Measurements from ENCODE around the gene LRWD1.
"Not testable (repeated sequence)": the region's sequence is repeated elsewhere in the genome, so short reads cannot be mapped to it uniquely, and the experiment has no call there.

LRWD1 gene

DNA sequence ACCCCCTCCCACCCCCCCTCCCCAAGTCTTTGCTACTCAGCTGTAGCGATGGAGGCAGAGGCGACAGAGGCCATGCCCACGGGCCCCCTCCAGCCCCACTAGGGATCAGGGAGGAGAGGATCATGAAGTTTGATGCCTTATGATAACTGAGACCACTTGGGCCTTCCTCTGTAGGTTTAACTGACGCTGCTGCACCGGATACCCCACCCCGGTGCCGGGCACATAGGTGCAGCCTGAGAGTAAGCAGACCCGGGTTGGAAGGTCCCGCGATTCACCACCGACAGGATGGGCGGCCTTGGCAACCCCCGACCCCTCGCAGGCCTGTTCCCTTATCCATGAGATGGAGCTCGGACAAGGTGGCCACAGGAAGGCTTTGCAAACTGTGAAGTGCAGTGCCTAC is 29.2 kb downstream of the LRWD1 start:
- H3K4me1 Mint-ChIP-seq, H3K4me3 Mint-ChIP-seq, H3K9me3 Mint-ChIP-seq, H3K27ac Mint-ChIP-seq, H3K36me3 Mint-ChIP-seq, H3K27me3 Mint-ChIP-seq: not testable (repeated sequence)
- ATAC-seq = peak; percentile 2

- not testable (repeated sequence) for H3K27me3 Mint-ChIP-seq, H3K4me3 Mint-ChIP-seq, H3K27ac Mint-ChIP-seq, H3K4me1 Mint-ChIP-seq, H3K36me3 Mint-ChIP-seq, H3K9me3 Mint-ChIP-seq
- peak; percentile 83 for ATAC-seq
Observed at GRCh38 chr7:102494473-102495149, 29.8 kb downstream of the LRWD1 start.

- H3K36me3 Mint-ChIP-seq, H3K4me3 Mint-ChIP-seq, H3K9me3 Mint-ChIP-seq, H3K4me1 Mint-ChIP-seq, ATAC-seq, H3K27ac Mint-ChIP-seq, H3K27me3 Mint-ChIP-seq: not testable (repeated sequence)
Observed at GRCh38 chr7:102496861-102497260, 32.1 kb downstream of the LRWD1 start.

DNA sequence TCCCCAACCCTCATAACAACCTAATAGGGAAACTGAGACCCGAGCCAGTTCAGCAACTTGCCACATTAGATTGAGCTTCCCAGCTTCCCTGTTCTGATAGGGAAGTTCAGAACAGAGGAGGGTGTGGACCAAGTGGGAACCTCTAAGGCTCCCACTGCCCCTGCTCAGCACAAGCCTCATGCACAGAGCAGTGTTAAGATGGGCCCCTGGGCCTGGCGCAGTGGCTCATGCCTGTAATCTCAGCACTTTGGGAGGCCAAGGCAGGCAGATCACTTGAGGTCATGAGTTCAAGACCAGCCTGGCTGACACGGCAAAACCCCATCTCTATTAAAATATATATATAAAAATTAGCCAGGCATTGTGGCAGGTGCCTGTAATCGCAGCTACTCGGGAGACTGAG is 32.5 kb downstream of the LRWD1 start:
- H3K9me3 Mint-ChIP-seq, H3K27ac Mint-ChIP-seq, H3K36me3 Mint-ChIP-seq, ATAC-seq, H3K4me1 Mint-ChIP-seq, H3K27me3 Mint-ChIP-seq, H3K4me3 Mint-ChIP-seq: not testable (repeated sequence)

DNA sequence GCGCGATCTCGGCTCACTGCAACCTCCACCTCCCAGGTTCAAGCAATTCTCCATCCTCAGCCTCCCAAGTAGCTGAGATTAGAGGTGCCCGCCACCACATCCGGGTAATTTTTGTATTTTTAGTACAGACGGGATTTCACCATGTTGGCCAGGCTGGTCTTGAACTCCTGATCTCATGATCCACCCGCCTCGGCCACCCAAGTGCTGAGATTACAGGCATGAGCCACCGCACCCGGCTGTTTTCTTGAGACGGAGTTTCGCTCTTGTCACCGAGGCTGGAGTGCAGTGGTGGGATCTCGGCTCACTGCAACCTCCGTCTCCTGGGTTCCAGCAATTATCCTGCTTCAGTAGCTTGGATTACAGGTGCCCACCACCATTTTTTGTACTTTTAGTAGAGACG is 33.5 kb downstream of the LRWD1 start:
- not testable (repeated sequence) for H3K27me3 Mint-ChIP-seq

GRCh38 chr7:102503141-102503540 is 38.4 kb downstream of the LRWD1 start:
- not testable (repeated sequence) for H3K27ac Mint-ChIP-seq, H3K9me3 Mint-ChIP-seq, H3K36me3 Mint-ChIP-seq, H3K27me3 Mint-ChIP-seq, H3K4me3 Mint-ChIP-seq, H3K4me1 Mint-ChIP-seq, ATAC-seq

More for the DNA sequence above, 33.5 kb downstream of the LRWD1 start:
- H3K36me3 Mint-ChIP-seq, H3K27ac Mint-ChIP-seq, H3K9me3 Mint-ChIP-seq, ATAC-seq, H3K4me3 Mint-ChIP-seq, H3K4me1 Mint-ChIP-seq: not testable (repeated sequence)

GRCh38 chr7:102505298-102506185 is 40.8 kb downstream of the LRWD1 start:
- H3K4me3 Mint-ChIP-seq, H3K36me3 Mint-ChIP-seq, H3K27me3 Mint-ChIP-seq, H3K27ac Mint-ChIP-seq, H3K4me1 Mint-ChIP-seq, H3K9me3 Mint-ChIP-seq: not testable (repeated sequence)
- ATAC-seq = peak; percentile 9

DNA sequence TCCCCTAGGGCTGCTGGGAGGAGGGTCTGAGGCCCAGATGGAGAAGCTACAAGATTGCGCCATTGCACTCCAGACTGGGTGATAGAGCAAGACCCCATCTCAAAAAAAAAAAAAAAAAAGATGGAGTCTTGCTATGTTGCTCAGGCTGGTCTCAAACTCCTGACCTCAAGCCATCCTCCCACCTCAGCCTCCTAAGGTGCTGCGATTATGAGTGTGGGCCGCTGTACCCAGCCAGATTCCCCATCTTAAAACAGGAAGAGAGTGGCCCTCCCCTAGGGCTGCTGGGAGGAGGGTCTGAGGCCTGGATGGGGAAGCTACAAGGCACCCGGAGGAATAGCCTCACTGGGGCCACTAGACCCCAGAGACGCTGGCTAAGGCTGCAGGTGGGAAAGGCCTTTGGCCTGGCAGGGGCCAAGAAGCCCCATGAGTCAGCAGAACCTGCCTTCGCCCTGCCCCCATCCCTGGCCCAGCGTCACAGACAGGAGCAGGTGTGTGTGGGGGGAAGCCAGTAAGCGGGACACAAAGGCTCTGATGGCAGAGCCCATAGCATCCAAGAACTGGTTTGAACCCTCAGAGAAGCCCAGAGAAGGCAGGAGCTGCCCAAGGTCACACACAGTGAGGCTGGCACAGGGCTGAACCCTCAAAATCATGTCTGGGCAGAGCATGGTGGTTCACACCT is 42.8 kb downstream of the LRWD1 start:
- not testable (repeated sequence) for H3K36me3 Mint-ChIP-seq, H3K9me3 Mint-ChIP-seq

DNA sequence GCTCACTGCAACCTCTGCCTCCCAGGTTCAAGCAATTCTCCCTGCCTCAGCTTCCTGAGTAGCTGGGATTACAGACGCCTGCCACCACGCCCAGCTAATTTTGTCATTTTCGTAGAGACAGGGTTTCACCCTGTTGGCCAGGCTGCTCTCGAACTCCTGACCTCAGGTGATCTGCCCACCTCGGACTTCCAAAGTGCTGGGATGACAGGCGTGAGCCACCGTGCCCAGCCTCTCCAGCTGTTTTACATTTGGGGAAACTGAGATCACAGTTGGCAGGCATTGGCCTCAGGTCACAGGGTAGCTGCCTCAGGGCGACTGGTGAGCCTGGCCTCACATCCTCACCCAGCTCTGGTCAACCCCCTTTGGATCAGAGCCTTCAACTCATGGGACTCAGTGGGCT is 45.8 kb downstream of the LRWD1 start:
- not testable (repeated sequence) for H3K27ac Mint-ChIP-seq, H3K36me3 Mint-ChIP-seq, H3K27me3 Mint-ChIP-seq, H3K4me1 Mint-ChIP-seq, ATAC-seq, H3K4me3 Mint-ChIP-seq, H3K9me3 Mint-ChIP-seq

More for the DNA sequence above, 42.8 kb downstream of the LRWD1 start:
- H3K27ac Mint-ChIP-seq, H3K4me1 Mint-ChIP-seq, H3K27me3 Mint-ChIP-seq, ATAC-seq, H3K4me3 Mint-ChIP-seq: not testable (repeated sequence)

DNA sequence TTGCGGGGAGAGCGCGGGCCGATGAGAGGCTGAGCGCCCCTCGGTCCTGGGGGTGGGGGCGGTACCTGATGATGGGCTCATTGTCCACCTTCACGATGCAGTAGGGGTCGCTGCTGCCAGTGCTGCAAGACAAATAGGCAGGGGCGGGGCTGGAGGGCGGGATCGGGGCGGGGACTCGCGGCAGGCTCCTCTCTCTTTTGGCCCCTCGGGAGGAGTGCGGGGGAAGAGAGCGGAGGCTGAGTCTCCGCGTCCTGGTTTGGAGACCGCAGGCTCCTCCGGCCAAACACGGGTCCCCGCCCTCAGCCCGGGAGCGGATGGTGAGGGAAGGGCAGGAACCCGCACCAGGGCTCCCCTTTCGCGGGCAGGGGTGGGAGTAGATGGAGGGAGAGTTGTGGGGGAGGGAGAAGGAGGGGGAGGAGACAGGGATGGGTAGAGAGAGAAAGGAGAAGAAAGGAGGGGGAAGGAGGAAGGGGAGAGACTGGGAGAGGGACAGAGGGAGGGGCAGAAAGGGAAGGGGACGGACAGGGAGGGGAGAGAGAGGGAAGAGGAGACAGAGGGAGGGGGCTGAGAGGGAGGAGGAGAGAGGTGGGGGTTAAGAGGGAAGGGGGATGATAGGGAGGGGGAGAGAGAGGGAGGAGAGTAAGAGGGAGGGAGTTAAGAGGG is 47.2 kb downstream of the LRWD1 start:
- ATAC-seq = peak; percentile 49
- not testable (repeated sequence) for H3K4me1 Mint-ChIP-seq, H3K9me3 Mint-ChIP-seq, H3K27me3 Mint-ChIP-seq, H3K36me3 Mint-ChIP-seq
- Mint-ChIP-seq H3K27ac (peak overlapping the region; percentile 71), H3K4me3 (peak overlapping the region; percentile 68)

DNA sequence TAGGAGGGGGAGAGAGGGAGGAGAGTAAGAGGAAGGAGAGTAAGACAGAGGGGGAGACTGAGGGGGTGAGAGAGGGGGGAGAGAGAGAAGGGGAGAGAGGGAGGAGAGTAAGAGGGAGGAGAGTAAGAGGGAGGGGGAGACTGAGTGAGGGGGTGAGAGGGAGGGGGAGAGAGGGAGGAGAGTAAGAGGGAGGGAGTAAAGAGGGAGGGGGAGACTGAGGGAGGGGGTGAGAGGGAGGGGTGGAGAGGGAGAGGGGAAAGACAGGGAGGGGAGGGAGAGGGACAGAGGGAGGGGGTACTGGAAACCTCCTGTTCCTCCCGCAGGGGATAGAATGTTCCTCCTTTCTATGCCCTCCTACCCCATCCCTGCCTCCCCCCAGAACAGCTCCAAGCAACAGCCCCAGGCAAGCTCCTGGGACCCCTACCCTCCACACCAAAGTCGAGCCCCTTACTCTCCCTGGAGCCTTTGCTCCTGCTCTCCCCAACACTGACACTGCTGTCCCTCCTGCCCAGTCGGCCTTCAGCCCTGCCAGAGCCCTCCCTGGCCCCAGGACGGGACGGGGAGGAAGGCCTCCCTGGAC is 47.9 kb downstream of the LRWD1 start:
- ATAC-seq, H3K27me3 Mint-ChIP-seq, H3K9me3 Mint-ChIP-seq, H3K36me3 Mint-ChIP-seq, H3K4me1 Mint-ChIP-seq: not testable (repeated sequence)
- Mint-ChIP-seq H3K27ac (peak overlapping the region; percentile 71), H3K4me3 (peak overlapping the region; percentile 68)

DNA sequence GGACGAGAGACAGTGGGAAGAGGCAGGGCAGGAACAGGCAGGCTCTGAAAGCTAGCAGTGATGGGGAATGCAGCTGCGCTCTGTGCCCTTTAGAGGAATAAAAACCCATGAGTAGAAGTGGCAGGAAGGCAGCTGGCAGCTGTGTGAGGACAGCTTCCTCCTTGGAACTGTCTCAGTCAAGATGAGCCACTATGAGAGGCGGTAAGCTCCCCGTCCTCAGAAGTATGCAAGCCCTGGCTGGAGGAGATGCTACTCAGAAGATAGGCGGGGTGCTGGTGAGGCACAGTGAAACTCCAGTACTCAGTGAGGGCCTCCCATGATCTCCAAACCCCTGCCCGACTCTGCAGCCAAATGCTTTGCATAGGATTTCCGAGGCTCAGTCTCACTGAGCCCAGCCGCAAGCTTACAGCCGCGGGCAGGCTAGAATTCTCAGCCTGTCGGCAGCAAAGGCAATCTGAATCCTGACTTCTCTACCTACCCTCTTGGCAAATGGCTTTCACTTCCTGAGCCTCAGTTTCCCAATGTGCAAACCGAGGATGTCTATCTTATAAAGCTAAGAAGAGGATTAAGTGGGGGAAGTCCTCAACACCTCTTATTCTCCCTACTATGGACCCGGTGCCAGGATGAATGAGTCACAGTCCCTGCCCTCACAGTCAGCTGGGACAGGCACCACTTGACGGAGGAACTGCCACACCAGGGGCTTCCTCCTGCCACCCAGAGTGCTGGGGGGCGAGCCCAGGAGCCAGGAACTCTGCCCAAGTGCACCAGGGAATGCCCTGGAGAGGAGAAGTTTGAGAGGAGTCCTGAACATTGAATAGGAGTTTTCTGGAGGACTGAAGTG is 50.3 kb downstream of the LRWD1 start:
- not testable (repeated sequence) for H3K9me3 Mint-ChIP-seq, H3K36me3 Mint-ChIP-seq, H3K4me1 Mint-ChIP-seq, H3K27ac Mint-ChIP-seq, H3K4me3 Mint-ChIP-seq, H3K27me3 Mint-ChIP-seq
- peak; percentile 65 for ATAC-seq

- not testable (repeated sequence) for H3K9me3 Mint-ChIP-seq, H3K4me1 Mint-ChIP-seq, H3K27ac Mint-ChIP-seq, ATAC-seq, H3K27me3 Mint-ChIP-seq, H3K36me3 Mint-ChIP-seq, H3K4me3 Mint-ChIP-seq
Observed at GRCh38 chr7:102515889-102516288, 51.1 kb downstream of the LRWD1 start.

- H3K27me3 Mint-ChIP-seq, H3K4me1 Mint-ChIP-seq, H3K9me3 Mint-ChIP-seq, H3K27ac Mint-ChIP-seq, H3K36me3 Mint-ChIP-seq, H3K4me3 Mint-ChIP-seq: not testable (repeated sequence)
- ATAC-seq = peak; percentile 49
Observed at GRCh38 chr7:102516951-102517350, 52.2 kb downstream of the LRWD1 start.

All from stimulated activated memory B cell treated with anti-CD40 and anti-IgM and Interleukin-4, amounts not matched to agents 10 μg/mL and 1 μg/mL and 100 μg/mL, for 72 hours (primary cell).